T-helper 1 cell treated with Interleukin-12 subunit alpha and Interleukin-12 subunit beta and Interleukin-4 antibody, amounts not matched to agents 30 ng/mL and 1 ng/mL, for 36 hours (primary cell): ENCODE results near the gene TWF2. TPM values are rescaled to one million over a fixed set of nuclear protein-coding genes. Genes with fewer than 3 reads are reported as not detected.

ENCODE experiments used
- intact Hi-C: fragments of 100-400 bp; cut with micrococcal nuclease; formaldehyde crosslinking; loops from one replicate; pipeline ENCODE4 v1.15.1; 2024
- total RNA-seq: library from RNA; stranded (reverse); gene quantifications from 2 replicates; pipeline ENCODE4 v1.2.3, GENCODE V29; 2022

The TWF2 gene
- total RNA-seq, 1 donor from 2014 or later = 117 TPM

DNA sequence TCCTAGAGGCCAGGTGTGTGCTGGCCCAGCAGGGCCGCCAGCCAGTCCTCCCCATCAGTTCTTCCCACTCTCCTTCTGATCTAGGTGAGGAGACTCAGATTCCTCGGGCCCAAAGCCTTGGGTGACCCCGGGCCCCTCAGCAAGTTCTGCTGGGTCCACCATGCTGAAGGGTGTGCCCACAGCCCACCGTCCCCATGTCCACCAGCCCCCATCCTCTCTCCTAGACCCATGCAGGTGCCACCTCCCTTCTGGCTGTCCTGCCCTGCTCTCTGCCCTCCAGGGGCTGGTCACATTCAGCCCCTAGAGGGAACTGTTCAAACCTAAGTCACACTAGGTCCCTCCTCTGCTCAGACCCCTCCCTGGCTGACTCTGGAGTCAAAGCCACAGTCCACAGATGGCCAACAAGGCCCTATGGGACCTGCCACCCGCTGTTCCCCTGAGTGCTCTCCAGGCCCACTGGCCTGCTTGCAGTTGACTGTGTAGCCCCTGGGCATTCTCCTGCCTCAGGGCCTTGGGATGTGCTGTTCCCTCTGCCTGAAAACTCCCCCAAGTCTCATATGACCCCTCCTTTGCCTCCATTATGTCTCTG is 12.6 kb downstream of the TWF2 start:
- intact Hi-C loops = loop anchor here (10.0 kb wide), 1 partner anchor 172 kb away; the partner anchor contains the start of gene DUSP7

DNA sequence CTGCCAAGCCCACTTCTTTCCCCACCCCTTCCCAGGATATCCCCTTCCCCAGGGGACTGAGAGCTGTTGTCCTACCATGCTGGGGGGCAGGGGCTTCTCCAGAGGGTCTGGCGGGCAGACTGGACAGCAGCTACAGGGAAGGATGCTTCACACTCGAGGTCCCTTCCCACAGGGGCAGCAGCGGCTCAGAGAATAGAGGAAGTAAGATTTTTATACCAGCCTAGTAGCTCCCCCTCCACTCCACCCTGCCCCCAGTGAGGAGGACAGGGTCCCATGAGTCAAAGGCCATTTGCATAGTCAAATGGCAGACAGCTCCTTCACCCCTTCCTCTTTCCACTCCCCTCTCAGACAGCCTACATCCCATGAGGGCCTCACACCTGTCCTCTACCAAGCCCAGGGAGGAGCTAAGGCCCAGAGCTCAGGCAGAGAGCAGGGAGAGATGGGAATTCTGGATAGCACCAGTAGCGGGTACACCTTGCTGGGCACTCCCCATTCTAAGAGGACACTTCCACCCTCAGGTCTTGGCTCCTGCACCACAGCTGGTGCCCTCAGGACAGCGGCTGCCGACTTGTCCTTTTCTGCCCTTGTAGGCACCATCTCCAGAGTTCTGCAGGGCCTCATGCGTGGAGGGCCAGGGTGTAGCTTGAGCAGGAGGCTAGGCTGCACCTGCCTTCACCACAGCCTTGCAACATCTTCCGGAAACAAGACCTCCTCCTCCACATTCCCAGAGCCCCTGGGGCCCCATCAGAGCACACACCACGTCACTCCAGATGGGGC is 13.3 kb downstream of the TWF2 start, which contains the start of gene TLR9:
Gene TLR9 (minus strand): TSS at position 194 of the 777 bp plus-strand sequence. CDS start 116 bp downstream, at position 78.
- intact Hi-C loops = loop anchor here (10.0 kb wide), 1 partner anchor 171 kb away; the partner anchor contains the start of gene DUSP7

DNA sequence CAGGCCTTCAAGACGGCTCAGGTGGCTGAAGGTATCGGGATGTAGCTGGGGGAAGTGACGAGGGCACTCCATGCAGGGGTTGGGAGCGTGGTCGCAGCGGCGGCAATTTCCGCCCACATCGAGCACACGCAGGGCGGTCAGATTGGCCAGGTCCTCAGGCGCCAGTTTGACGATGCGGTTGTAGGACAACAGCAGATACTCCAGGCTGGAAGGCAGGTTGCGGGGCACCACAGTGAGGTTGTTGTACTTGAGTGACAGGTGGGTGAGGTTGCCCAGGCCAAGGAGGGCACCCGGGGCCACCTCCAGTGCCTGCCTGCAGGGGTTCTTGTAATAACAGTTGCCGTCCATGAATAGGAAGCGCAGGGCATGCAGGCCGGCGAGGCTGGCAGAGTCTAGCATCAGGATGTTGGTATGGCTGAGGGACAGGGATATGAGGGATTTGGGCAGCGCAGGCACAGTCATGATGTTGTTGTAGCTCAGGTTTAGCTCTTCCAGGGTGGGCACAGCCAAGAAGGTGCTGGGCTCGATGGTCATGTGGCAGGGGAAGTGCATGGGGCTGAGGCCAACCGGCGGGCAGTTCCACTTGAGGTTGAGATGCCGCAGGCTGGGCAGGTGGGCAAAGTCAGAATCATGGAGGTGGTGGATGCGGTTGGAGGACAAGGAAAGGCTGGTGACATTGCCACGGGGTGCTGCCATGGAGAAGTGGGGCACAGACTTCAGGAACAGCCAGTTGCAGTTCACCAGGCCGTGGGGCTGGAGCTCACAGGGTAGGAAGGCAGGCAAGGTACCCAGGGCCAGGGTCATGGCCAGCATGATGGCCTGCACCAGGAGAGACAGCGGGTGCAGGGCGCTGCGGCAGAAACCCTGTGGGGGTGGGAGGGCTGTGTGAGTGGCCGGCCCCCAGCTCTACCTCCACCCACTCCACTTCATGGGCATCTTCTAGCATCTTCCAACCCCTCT is 15.2 kb downstream of the TWF2 start:
- intact Hi-C loops = loop anchor here (2.0 to 10.0 kb wide), 2 partner anchors 15 to 169 kb away; partner anchors contain the start of genes DUSP7 and TWF2

DNA sequence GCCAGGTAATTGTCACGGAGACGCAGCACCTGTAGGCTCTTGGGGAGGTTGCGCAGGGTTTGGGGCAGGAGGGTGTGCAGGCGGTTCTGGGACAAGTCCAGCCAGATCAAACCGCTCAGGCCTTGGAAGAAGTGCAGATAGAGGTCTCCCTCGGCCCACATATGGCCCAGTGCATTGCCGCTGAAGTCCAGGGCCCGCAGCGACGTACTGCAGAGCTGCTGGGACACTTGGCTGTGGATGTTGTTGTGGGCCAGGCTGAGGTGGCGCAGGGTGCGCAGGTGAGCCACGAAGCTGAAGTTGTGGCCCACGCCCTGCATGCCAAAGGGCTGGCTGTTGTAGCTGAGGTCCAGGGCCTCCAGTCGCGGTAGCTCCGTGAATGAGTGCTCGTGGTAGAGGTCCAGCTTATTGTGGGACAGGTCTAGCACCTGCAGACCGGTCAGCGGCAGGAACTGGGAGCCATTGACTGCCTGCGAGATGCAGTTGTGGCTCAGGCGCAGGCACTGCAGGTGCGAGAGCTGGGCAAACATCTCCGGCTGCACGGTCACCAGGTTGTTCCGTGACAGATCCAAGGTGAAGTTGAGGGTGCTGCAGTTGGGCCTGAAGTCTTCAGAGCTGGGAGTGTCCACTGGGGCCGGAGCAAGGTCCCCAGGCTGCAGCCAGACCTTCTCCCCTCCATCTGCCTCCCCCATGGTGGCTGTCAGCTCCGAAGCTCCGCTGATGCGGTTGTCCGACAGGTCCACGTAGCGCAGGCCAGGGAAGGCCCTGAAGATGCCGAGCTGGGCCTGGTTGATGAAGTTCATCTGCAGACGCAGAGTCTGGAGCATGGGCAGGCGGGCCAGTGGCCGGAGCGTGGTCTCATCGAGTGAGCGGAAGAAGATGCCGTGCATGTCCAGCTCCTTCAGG is 16.4 kb downstream of the TWF2 start:
- intact Hi-C loops = loop anchor here (2.0 to 10.0 kb wide), 2 partner anchors 16 to 168 kb away; partner anchors contain the start of genes DUSP7 and TWF2

DNA sequence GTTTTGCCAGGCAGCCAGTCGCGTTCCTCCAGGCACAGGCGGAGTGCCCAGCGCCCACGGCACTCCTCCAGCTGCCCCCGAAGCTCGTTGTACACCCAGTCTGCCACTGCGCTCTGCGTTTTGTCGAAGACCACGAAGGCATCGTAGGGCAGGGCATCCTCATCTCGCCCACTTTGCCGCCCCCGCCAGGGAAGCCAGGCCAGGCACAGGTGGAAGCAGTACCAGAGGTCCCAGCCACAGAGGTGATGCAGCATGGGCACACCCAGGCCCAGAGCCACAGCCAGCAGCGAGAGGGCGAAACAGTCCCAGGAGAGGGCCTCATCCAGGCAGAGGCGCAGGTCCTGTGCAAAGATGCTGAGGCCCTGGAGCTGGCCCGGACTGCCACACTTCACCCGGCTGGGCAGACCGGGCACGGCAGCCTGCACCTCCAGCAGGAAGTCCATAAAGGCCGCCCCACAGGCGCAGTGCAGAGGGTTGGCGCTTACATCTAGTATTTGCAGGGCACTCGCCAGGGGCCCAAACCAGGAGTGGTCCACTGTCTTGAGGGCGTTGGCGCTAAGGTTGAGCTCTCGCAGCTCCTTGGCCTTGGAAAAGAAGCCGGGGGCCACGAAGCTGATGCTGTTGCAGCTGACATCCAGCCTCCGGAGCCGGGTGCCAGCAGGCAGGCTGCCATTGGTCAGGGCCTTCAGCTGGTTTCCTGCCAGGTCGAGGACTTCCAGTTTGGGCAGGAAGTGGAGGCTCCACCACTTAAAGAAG is 17.2 kb downstream of the TWF2 start:
- intact Hi-C loops = loop anchor here (2.0 to 10.0 kb wide), 2 partner anchors 17 to 167 kb away; partner anchors contain the start of genes DUSP7 and TWF2

DNA sequence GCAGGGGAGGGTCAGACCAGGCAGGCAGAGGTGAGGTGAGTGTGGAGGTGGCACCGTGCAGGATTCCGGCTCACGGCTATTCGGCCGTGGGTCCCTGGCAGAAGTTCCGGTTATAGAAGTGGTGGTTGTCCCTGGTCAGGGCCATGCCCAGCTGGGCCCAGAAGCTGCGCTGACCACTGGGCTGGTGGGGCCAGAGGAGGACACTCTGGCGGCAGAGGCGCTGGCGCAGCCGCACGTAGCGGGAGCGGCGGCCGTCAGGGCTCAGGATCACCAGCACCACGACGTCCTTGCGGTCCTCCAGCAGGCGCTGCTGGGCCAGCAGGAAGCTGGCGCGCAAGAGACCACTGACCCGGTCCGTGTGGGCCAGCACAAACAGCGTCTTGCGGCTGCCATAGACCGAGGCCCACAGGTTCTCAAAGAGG is 17.8 kb downstream of the TWF2 start:
- intact Hi-C loops = loop anchor here (10.0 kb wide), 1 partner anchor 166 kb away; the partner anchor contains the start of gene DUSP7

DNA sequence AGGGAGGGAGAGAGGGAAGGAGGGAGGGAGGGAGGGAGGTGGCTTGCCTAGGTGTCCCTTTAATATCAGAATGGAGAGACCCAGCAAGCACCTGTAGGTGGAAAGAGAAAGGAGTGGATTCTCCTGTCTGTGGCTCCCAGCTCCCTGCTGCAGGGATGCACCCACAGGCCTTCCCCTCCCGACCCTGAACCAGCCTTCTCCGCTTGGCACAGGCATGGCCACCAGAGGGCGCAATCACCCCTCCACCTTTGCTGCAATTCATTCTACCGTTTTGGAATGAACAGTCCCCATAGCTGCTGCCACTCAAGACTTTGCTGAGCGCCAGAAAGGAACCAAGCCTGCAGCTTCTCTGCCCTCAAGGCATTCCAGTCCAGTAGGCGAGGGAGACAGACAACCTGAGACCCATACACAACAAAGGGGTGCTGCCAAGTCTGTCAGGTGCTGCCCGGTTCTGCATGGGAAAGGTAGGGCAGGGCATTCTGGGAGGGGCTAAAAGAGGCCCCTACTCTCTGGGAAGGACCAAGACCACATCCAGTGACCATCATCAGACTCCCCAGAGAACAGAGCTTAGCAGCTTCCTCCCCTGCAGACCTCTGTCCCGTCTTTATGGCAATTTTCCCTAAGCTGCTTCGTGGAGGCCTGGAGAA is 18.5 kb downstream of the TWF2 start:
- intact Hi-C loops = loop anchor here (1.0 to 10.0 kb wide), 6 partner anchors 11 to 227 kb away; partner anchors contain the start of genes ALAS1, DUSP7 and POC1A

DNA sequence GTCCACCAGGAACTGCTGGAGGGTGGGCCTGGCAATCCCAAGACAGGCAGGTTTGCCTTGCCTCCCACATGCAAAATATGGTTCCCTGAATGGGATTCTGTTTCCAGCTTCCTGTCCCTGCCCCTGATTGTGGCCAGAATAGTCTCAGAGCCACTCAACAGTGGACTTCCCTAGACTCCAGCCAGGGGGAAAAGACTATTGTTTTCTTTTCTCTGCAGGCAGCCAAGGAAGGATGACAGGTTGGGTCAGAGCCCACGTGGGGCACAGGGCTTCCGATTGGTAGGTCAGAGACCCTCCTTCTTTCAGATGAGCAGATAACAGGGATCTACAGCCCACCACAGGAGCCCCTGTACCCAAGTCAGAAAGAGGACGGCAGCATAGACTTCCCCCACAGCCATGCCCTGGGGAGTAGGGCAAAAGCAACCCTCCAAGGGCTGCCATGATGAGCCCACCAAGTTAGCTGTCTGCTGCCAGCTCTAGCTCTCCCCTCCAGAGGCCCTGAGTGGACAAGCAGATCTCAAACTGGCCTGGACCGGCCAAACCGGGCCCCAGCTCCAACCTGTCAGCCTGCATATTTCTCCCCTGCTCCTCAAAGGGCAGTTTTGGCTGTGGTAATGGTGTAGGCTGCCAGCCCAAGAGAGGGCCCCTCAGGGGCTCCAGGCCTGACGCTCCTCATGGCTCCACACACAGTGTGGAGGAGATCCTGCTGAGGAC is 19.9 kb downstream of the TWF2 start:
- intact Hi-C loops = no loop called here

DNA sequence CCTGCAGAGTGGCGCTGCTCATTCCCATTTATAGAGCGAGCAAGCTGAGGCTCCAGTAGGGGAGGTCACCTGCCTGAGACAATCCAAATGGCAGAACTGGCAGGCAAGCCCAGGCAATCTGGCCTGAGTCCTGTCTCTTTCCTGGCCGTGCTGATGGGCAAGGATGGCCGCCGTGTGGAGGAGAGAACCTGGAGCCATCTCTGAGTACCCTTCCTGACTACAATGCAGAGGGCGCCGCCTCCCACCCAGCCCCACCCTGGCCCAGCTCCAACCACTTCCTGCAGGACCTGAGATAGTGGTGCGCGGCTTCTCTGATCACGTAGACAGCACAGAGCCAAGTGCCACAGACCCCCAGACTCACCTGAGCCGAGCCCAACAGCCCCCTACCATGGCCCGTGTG is 20.5 kb downstream of the TWF2 start:
- intact Hi-C loops = no loop called here

DNA sequence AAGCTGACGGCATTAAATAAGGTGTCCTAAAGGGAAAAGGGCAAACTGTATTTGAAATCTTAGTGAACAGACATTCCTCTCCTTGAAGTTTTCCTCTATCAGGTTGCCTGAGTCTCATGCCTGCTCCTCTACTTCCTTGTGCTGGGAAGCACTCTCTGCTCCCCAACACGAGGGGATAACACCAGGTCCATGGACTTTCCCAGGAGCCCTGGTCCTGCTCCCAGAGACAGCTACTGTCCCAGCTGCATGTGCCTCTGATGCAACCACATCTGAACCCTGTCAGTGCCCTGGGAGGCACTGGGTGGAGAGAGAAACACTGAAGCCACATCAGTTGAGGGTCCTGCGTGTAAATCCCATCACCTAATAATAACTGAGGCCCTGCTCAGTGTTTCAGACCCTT is 20.9 kb downstream of the TWF2 start:
- intact Hi-C loops = no loop called here

DNA sequence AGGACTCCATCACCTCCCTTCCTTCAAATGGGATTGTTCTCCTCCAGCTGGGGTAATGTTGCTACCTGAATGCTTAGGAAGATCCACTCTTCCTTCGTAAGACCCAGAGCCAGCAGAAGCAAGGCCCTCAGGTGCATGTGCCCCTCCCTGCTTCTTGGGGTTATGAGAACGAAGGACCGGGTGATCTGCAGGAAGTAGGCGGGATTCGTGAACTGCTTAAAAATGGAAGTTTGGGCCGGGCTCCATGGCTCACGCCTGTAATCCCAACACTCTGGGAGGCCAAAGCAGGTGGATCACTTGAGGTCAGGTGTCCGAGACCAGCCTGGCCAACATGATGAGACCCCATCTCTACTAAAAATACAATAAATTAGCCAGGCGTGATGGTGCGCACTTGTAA is 21.6 kb downstream of the TWF2 start:
- intact Hi-C loops = no loop called here

DNA sequence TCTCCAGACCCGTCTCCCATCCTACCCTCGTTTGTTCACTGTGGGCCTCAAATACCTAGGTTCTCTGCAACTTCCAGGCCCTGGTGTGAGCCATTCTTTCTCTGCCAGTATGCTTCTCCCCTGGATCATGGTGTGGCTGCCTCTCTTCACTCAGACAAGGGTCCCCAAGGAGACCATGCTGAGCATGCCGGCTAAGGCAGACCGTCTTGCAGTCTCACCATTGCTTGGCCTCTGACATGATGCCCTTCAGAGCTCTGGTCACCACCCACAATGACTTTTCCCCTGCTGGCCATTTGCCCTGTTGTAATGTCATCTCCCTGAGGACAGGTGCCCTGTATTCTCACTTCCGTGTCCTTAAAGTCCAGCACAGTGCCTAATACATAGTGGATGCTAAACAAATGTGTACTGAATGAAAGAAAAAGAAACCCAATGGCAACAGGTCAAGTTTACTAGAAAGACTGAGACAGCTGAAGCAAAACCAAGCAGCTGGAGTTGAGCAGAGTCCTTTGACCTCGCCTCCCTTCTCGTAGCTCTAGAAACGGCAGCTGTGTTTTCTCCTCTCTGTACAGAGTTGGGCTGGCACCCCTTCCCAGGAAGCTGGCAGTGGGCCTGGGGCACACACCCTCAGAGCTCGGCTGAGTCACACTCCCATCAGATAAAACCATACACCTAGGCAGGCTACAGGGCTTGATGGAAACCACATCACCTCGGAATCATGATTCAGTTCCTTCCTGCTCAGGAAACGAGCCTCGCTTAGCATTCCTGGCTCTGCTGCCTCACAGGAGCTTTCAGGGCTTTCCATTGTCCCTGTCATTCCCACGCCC is 22.2 kb downstream of the TWF2 start:
- intact Hi-C loops = no loop called here

DNA sequence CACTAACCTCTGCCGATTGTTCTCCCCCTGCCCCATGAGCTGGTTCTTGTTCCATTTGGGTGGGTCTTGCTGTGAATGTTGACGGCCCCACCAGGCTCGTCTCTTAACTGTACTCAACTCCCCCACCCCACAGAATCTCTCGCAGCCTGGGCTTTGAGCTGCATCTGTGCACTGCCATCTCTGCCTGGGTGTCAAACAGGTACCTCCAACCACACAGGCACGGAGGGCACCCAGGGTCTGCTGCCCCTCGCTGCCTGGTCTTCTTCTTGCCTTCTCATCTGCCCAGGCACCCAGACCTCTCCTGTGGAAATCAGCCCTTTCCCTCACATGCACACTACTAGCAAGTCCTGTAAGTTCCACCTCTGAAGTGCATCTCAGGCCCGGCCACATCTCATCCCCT is 23.6 kb downstream of the TWF2 start:
- intact Hi-C loops = no loop called here

DNA sequence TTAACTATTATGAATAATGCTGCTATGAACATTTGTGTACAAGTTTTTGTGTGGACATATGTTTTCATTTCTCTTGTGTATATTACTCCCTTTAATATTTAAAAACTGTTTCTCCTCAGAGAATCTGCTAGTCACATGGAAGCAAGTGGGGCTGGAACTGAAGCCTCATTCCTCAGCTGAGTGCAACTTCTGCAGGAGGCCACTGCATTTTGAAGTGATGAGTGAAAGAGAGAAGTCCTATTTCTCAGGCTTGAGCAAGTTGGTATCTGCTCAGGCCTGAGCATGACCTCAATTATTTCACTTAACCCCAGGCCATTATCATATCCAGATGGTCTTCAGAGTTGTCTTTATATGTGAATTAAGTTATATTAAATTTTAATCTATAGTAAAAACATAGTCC is 25.1 kb downstream of the TWF2 start:
- intact Hi-C loops = no loop called here

DNA sequence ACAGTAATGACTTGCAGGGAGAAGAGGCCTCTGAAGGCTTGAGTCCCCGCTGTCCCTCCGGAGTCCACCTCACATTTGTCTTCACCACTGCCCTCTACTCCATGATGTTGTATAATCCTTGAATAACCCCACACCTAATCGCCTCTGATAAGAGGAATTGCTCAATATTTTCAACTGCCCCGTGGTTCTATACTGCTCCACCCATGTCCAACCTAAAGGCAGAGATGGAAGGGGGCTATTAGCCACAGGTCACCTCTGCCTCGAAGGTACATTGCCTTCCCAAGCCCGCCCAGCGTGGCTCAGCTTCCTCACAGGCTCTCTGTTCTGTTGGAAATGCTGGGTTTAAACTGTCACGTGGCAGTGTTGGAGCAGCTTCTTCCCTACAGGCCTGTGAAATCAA is 26.0 kb downstream of the TWF2 start:
- intact Hi-C loops = no loop called here

DNA sequence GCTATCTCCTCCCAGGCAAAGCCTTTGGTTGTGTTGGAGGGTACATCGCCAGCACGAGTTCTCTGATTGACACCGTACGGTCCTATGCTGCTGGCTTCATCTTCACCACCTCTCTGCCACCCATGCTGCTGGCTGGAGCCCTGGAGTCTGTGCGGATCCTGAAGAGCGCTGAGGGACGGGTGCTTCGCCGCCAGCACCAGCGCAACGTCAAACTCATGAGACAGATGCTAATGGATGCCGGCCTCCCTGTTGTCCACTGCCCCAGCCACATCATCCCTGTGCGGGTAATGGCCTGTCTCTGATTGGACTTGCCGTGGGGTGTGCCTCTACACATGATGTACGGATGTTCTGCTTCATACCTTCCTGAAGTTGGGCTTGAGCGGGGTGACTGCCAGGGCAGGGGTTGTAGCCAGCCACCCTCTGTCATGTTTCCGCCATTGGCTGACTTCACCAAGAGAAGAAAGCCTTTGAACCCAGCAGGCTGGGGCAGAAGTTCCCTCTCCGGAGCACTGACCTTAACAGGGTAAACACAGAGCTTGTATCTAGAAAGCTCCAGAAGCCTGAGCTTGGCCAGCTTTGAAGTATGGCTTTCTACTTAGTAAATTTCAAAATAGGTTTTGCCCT is 27.6 kb downstream of the TWF2 start:
- intact Hi-C loops = no loop called here

DNA sequence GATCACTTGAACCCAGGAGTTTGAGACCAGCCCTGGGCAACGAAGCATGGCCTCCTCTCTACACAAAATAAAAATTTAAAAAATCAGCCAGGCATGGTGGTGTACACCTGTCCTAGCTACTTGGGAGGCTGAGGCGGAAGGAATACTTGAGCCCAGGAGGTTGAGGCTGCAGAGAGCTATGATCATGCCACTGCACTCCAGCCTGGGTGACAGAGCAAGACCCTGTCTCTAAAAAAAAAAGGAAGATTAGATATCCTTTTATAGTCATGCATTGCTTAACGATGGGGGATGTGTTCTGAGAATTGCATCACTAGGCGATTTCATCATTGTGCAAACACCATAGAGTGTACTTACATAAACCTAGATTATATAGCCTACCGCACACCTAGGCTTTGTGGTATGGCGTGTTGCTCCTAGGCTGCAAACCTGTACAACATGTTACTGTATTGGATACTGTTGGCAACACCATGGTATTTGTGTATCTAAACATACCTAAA is 28.4 kb downstream of the TWF2 start:
- intact Hi-C loops = no loop called here
